HCT116 (cell line): Measurements from ENCODE around the gene NEK6. TPM values are rescaled to one million over a fixed set of nuclear protein-coding genes. Genes with fewer than 3 reads are reported as not detected.

Source experiments
- ATAC-seq: fragments of 200-7000 bp; cut with Tn5 transposase; 2 replicates; pipeline ENCODE4 v1.9.1; 2020; ENCODE audit warnings: mild to moderate bottlenecking, moderate library complexity
- BruUV-seq: library from RNA; stranded (reverse); fragments of 400-500 nt; replicated peaks from 2 replicates; lab custom pipeline; 2021; lab: Mats Ljungman, UMichigan
- CTCF ChIA-PET: fragments of 300-600 bp; sonication (Branson Sonifier 250); formaldehyde crosslinking; loops from one replicate; lab custom pipeline; 2021; ENCODE audit warnings: antibody characterized with exemption; lab: Charles Lee
- POLR2A ChIA-PET: fragments of 300-600, 350-600 bp; sonication (Branson Sonifier 250); formaldehyde crosslinking; loops from one replicate; lab custom pipeline; 2021; ENCODE audit warnings: antibody characterized with exemption; lab: Charles Lee
- RAD21 ChIA-PET, 2 experiments: fragments of 300-600 bp; sonication (Branson Sonifier 250); formaldehyde crosslinking; loops; one replicate each; lab custom pipeline; 2023; ENCODE audit warnings: low total read pairs in 2 of 2; ENCODE audit not compliant: uncharacterized antibody in 2 of 2, unreplicated experiment in 2 of 2, low non-redundant PET in 1 of 2; lab: Charles Lee
- DNase-seq: peaks from one replicate; pipeline ENCODE4 v3.0.0-alpha.2; 2010; ENCODE audit warnings: low read depth, low spot score
- H2AFZ ChIP-seq: fragments of 200-600 bp; shearing (Covaris generic), sonication (generic); 2 replicates; pipeline ENCODE4 v1.6.1; 2017; ENCODE audit warnings: low read depth, mixed run types, mixed read lengths, antibody characterized with exemption, low read length; ENCODE audit not compliant: poor library complexity, severe bottlenecking
- H3K27ac ChIP-seq: 2 replicates; pipeline ENCODE4 v1.5.1; 2012; ENCODE audit warnings: low read depth, low read length
- H3K27me3 ChIP-seq: fragments of 200-600 bp; sonication (generic); 2 replicates; pipeline ENCODE4 v1.6.1; 2016; ENCODE audit warnings: mixed run types, low read length, mixed read lengths; ENCODE audit not compliant: insufficient read depth
- H3K36me3 ChIP-seq, 2 experiments: fragments of 200-500 bp in 1 of 2; fragments of 200-600 bp in 1 of 2; sonication (Bioruptor generic) in 1 of 2; sonication (generic) in 1 of 2; 2 replicates each; pipeline versions ENCODE4 v1.5.1 to v1.6.1; 2014 to 2016; ENCODE audit warnings: low read length in 2 of 2, inconsistent platforms in 1 of 2, mixed read lengths in 1 of 2, mixed run types in 1 of 2; ENCODE audit not compliant: insufficient read depth in 2 of 2, control insufficient read depth in 1 of 2
- H3K4me1 ChIP-seq, 2 experiments: fragments of 200-600 bp in 1 of 2; sonication (generic) in 1 of 2; 2 replicates each; pipeline versions ENCODE4 v1.5.1 to v1.6.1; 2012 to 2017; ENCODE audit warnings: low read length in 2 of 2, inconsistent platforms in 1 of 2, mild to moderate bottlenecking in 1 of 2, mixed read lengths in 1 of 2, mixed run types in 1 of 2, moderate library complexity in 1 of 2; ENCODE audit not compliant: insufficient read depth in 2 of 2, control insufficient read depth in 1 of 2
- H3K4me2 ChIP-seq: fragments of 200-600 bp; sonication (generic); 2 replicates; pipeline ENCODE4 v1.6.1; 2017; ENCODE audit warnings: mixed run types, low read length, mixed read lengths
- H3K4me3 ChIP-seq, 2 experiments: fragments of 200-600 bp in 1 of 2; sonication (generic) in 1 of 2; replicated peaks in 1 of 2; 2 replicates each; pipeline ENCODE4 v1.5.1; 2011 to 2016; ENCODE audit warnings: low read length in 2 of 2, control low read depth in 1 of 2, low read depth in 1 of 2, mild to moderate bottlenecking in 1 of 2, mixed read lengths in 1 of 2, mixed run types in 1 of 2
- H3K79me2 ChIP-seq: fragments of 200-600 bp; sonication (generic); 2 replicates; pipeline ENCODE4 v1.6.1; 2017; ENCODE audit warnings: mild to moderate bottlenecking, mixed run types, low read length, moderate library complexity, mixed read lengths; ENCODE audit not compliant: insufficient read depth
- H3K9ac ChIP-seq: fragments of 200-600 bp; sonication (generic); 2 replicates; pipeline ENCODE4 v1.6.1; 2016; ENCODE audit warnings: low read length, mixed read lengths
- H3K9me2 ChIP-seq: fragments of 200-600 bp; sonication (generic), shearing (Covaris generic); 2 replicates; pipeline ENCODE4 v1.6.1; 2017; ENCODE audit warnings: mixed run types, mild to moderate bottlenecking, moderate library complexity; ENCODE audit not compliant: insufficient read depth
- H3K9me3 ChIP-seq, 2 experiments: fragments of 200-500 bp in 1 of 2; fragments of 200-600 bp in 1 of 2; sonication (Bioruptor generic) in 1 of 2; sonication (generic) in 1 of 2; 2 replicates each; pipeline ENCODE4 v1.6.1; 2014 to 2017; ENCODE audit warnings: low read length in 2 of 2, mixed read lengths in 2 of 2, inconsistent platforms in 1 of 2, low read depth in 1 of 2, mild to moderate bottlenecking in 1 of 2, mixed run types in 1 of 2, moderate library complexity in 1 of 2; ENCODE audit not compliant: control insufficient read depth in 1 of 2, insufficient read depth in 1 of 2
- H4K20me1 ChIP-seq: fragments of 200-600 bp; sonication (generic), shearing (Covaris generic); 2 replicates; pipeline ENCODE4 v1.6.1; 2017; ENCODE audit warnings: mixed run types, mild to moderate bottlenecking, moderate library complexity; ENCODE audit not compliant: insufficient read depth
- CBX3 ChIP-seq: IDR thresholded peaks from 2 replicates; pipeline ENCODE4 v1.6.1; 2012; ENCODE audit warnings: low read depth
- CEBPB ChIP-seq: IDR thresholded peaks from 2 replicates; pipeline ENCODE4 v1.6.1; 2012; ENCODE audit warnings: low read depth
- EGR1 ChIP-seq: IDR thresholded peaks from 2 replicates; pipeline ENCODE4 v1.6.1; 2012; ENCODE audit warnings: low read depth
- EZH2phosphoT487 ChIP-seq: fragments of 200-600 bp; IDR thresholded peaks from 2 replicates; pipeline ENCODE4 v1.6.1; 2018; ENCODE audit warnings: antibody characterized with exemption, borderline replicate concordance
- FOSL1 ChIP-seq: IDR thresholded peaks from 2 replicates; pipeline ENCODE4 v1.6.1; 2012; ENCODE audit warnings: low read depth
- JUND ChIP-seq: IDR thresholded peaks from 2 replicates; pipeline ENCODE4 v1.6.1; 2012
- REST ChIP-seq: IDR thresholded peaks from 2 replicates; pipeline ENCODE4 v1.6.1; 2012; ENCODE audit warnings: low read depth
- SIN3A ChIP-seq: IDR thresholded peaks from 2 replicates; pipeline ENCODE4 v1.6.1; 2012; ENCODE audit warnings: low read depth
- SP1 ChIP-seq: IDR thresholded peaks from 2 replicates; pipeline ENCODE4 v1.6.1; 2012; ENCODE audit warnings: low read depth
- SRF ChIP-seq: IDR thresholded peaks from 2 replicates; pipeline ENCODE4 v1.6.1; 2012; ENCODE audit warnings: low read depth
- YY1 ChIP-seq: IDR thresholded peaks from 2 replicates; pipeline ENCODE4 v1.6.1; 2011; ENCODE audit warnings: low read length, low read depth, moderate library complexity, mild to moderate bottlenecking; ENCODE audit not compliant: insufficient replicate concordance; ENCODE audit errors: extremely low read depth
- ZNF274 ChIP-seq: fragments of 200-500 bp; sonication (Bioruptor generic); IDR thresholded peaks from 2 replicates; pipeline ENCODE4 v1.6.1; 2014; ENCODE audit warnings: mild to moderate bottlenecking, low read depth, low read length, inconsistent platforms
- intact Hi-C: fragments of 100-400 bp; cut with micrococcal nuclease; formaldehyde crosslinking; loops from 2 replicates; pipeline ENCODE4 v1.10.0; 2022
- total RNA-seq: library from RNA; stranded (reverse); gene quantifications from one replicate; pipeline ENCODE4 v1.2.1, GENCODE V29; 2021; ENCODE audit not compliant: unreplicated experiment

The NEK6 gene
- total RNA-seq, 1 experiment from 2014 or later: 40.8 TPM

GRCh38 chr9:124348831-124349230 lies 91.1 kb downstream of the NEK6 start:
- BruUV-seq: no TSS peak
- Histone ChIP-seq H2AFZ (no peak overlapping the region), H3K79me2 (peaks cover 5% of the 10 kb centered on the region; the same call in 1 of the 2 replicates), H4K20me1 (no peaks in the 10 kb centered on the region), H3K36me3 (peaks cover 36 to 43% of the 10 kb centered on the region in 2 experiments), H3K4me1 (no peaks in the 10 kb centered on the region; a peak in 1 of 4 replicates), H3K27ac (no peak overlapping the region), H3K9me3 (no peaks in the 10 kb centered on the region), H3K27me3 (no peaks in the 10 kb centered on the region), H3K9me2 (no peaks in the 10 kb centered on the region), H3K4me3 (no peak overlapping the region), H3K9ac (no peak overlapping the region), H3K4me2 (no peak overlapping the region)
- ChIA-PET POLR2A (no interaction called here), CTCF (no interaction called here), RAD21 (no interaction called here)
- ATAC-seq: no peak
- intact Hi-C loops: no loop called here
- no peak for DNase-seq
- TF ChIP-seq EZH2phosphoT487 (no peak), SRF (no peak), CEBPB (no peak), REST (no peak), YY1 (no peak), SIN3A (no peak), SP1 (no peak), CBX3 (no peak), JUND (no peak), EGR1 (no peak), ZNF274 (no peak), FOSL1 (no peak)
